HUDEP-2 (cell line): ENCODE results near the gene TGFBI.
A peak's percentile ranks its signal among the peaks of the same experiment; 100 is the strongest.

Experiments
- DNase-seq, 76 experiments: peaks; one replicate each; lab custom pipeline; 2025; ENCODE audit not compliant: unreplicated experiment in 76 of 76; lab: John Stamatoyannopoulos, UW

The TGFBI gene

DNA sequence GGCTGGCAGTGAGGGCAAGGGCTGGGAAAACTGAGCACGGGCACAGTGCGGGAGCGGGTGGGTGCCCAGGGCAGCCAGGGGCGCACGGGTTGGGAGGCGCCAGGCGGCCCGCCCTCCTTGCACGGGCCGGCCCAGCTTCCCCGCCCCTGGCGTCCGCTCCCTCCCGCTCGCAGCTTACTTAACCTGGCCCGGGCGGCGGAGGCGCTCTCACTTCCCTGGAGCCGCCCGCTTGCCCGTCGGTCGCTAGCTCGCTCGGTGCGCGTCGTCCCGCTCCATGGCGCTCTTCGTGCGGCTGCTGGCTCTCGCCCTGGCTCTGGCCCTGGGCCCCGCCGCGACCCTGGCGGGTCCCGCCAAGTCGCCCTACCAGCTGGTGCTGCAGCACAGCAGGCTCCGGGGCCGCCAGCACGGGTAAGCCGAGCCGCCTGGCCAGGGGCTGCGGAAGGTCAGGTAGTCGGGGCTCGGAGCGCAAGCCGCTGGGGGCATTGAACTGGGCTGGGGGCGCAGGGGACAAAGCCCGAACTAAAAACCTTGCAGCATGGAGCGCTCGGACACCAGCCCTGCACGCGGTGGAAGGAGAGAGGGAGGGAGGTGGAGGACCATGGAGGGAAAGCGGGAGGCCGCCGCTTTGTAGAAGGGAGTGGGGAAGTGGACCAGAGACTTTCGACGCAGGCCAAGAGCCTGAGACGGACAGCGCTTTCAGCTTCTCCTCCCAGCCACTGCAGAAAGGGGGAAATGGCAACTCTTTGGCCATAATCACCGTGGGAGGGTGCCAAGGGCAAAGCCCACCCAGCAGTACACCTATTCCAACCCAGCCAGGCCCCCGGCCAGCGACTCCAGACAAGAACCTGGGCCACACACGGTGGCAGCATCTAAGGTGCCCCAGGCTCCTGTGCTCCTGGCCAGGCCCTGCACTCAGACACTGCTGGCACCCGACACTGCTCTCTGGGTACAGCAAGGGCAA is at the start of gene TGFBI:
Gene TGFBI (plus strand): TSS at position 207 of the 961 bp plus-strand sequence. CDS start 68 bp downstream, at position 275.
- DNase-seq: peak in 1 of 76 experiments; percentile 6

GRCh38 chr5:135978993-135979392 is 49.8 kb upstream of the TGFBI start:
- no peak for DNase-seq

GRCh38 chr5:135979510-135979909 is 49.3 kb upstream of the TGFBI start:
- DNase-seq: no peak

DNA sequence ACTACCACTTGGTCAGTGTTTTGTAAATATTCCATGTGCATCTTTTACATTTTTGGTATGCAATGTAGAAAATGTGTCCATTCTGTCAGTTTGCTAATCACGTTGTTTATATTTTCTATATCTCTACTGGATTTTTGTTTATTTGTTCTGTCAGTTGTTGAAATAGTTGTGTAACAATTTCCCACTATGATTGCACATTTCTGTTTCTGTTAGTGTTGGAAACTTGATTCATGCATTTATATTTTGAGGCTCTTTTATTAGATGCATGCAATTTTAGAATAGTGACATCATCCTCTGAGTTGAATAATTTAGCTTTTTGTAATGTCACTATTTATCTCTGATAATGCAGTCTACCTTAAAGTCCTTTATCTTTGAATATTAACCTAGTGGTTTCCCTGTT is 48.2 kb upstream of the TGFBI start:
- DNase-seq: no peak

DNA sequence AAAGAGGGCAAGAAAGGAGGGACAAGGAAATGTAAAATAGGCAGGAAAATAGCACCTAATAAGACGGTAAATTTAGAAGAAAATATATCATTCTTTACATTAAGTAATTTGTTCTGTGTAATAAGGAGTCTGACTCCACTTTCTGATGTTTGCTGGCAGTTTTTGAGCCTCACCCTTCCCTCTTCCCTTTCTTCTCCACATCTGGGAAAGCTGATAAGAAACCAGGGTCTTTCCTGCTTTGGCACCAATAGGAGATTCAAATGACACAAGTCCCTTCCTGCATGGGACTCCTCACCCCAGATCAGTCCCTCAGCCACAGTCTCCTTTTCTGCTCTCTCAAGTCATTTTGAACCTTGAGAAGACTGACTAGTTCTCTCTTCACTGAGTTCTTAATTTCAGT is 42.8 kb upstream of the TGFBI start:
- no peak for DNase-seq

GRCh38 chr5:135986401-135986800 is 42.4 kb upstream of the TGFBI start:
- no peak for DNase-seq

GRCh38 chr5:135986891-135987401 is 41.8 kb upstream of the TGFBI start:
- DNase-seq: no peak

- no peak for DNase-seq
Observed at GRCh38 chr5:135988546-135988945, 40.2 kb upstream of the TGFBI start.

DNA sequence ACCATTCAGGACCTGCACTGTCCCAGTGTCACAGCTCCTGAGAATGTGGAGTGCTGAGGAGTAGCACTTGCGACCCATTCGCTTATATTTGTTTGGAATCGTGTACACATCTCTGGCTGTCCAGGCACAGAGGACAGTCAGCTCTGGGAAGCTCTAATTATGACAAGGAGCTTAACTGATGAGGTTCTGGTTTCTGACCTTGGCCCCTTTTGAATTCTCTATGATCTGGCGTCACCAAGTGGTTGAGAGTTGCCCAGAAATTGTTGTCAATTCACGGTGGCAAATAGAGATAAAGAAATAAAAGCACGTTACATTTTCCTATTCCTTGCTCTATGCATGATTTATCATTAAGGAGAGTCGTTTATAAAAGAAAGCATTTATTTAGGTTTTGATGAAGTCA is 39.1 kb upstream of the TGFBI start:
- DNase-seq: no peak

DNA sequence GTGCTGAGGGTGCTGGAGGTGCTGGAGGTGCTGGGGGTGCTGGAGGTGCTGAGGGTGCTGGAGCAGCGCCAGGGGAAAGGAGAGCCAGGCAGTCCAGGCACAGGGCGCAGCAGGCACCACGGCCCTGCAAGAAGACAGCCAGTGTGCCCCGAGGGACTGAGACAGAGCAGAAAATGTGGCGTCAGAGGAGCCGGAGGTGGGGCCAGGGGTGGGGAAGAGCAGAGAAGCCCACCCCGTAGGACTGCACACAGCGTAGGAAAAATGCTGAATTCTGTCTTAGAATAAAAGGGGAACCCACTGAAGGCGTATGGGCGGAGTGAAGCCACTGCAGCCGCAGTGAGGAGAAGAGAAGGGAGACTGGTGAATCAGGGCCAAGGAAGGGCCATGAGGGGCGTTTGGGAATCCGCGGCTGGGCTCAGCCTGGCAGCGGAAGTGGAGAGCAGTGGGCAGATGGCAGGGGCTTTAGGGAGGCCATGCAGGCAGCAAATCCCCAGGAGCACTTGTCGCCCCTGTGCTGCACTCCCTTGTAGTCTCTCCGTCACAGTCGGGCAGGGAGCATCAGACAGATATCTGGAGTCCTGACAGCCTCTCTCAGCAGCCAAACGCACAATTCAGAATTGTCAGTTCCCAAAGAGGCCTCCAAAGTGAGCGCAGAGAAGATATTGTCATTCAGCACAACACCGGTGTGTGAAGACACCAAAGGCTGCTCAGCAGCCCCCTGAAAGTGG is 38.1 kb upstream of the TGFBI start:
- DNase-seq: no peak

- DNase-seq: no peak
Observed at GRCh38 chr5:135991429-135991828, 37.4 kb upstream of the TGFBI start.

DNA sequence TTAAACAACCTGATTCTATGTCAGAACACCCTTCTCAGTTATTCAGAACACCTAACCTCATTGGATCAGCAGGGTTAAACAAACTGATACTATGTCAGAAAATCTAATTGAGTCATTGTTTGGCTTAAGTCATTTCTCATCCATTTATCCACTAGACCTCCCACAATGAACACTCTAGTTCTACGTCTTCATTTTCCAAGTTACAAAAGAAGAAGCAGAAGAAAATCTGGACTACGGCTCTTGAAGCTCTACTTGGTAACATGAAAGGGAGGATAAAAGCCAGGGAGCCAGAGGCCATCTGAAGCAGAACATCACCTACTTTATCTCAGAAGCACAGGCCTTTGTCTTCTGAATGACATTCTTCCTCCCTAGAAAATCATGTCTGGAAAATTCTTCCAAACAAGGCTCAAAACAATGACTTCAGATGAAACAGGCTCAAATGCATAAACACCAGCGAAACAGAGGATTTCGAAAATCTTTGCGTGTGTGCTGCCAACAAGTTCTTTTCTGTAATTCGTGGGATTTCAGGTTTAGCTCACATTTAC is 35.4 kb upstream of the TGFBI start:
- DNase-seq: no peak

DNA sequence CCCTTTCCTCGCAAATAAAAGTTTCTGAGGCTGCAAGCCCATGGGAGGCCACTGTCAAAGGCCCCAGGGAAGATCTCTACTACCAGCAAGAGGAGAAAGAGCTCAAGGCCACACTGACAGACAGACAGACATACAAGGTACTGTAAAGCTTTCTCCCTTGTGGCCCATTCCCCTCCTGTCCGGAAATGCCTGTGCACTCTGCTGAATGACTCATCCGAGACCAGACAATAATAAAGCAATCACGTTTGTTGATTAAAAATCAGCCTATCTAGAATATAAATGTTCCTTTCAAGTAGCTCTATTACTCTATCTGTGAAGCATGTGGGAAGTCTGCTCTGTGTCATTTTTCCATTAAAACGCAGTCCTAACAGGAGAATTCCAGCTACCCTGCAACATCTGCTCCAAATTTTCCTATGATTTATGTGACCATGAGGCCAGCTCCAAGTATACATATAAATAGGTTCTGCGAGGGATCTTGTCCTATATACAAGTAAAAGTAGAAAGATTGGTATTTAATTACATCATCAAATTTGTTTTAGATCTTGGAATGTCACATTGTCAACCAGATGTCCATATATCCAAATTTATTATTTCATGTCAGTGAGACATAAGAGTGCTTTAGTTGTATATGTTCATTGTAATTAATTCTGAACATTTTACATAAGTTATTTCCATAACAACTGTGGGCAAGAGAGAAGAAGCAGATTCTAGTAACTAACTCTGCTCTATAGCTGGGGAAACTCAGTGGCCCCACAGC is 34.7 kb upstream of the TGFBI start:
- no peak for DNase-seq

DNA sequence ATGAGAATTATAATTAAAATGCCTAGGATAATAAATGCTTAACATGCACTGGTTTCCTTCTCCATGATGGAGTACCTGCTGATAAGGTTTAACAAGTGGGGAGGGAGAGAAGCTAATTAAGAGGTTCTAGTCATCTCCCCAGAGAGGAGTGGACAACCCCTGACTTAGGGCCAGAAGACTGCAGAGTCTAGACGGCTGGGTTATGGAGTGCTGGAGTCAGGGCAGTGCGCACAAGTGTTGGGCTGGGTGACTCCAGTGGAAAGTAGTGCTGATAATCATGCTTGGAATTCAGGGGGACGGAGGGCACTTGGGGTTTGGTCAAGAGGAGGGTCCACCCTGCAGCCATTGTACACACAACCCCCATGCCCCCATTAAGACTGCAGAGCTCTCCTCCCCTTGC is 32.8 kb upstream of the TGFBI start:
- DNase-seq: no peak

DNA sequence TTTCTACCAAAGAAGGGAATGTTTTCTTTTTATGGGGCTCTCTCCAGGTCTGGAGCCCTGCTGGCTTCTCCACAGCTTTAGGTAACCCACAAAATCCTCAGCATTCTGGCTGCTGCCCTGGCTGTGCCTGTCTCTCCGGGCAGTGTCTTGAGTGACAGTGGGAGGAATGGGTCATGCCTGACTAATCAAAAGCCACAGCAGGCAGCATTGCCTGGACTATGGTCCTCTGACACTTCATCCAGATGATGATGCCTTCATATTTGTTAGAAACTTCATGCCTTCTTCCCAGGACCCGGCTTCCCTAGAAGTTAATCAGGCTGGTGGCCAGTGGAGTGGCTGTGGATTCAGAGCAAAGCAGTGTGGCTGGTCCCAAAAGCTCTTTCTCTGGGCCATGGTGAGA is 32.2 kb upstream of the TGFBI start:
- no peak for DNase-seq

DNA sequence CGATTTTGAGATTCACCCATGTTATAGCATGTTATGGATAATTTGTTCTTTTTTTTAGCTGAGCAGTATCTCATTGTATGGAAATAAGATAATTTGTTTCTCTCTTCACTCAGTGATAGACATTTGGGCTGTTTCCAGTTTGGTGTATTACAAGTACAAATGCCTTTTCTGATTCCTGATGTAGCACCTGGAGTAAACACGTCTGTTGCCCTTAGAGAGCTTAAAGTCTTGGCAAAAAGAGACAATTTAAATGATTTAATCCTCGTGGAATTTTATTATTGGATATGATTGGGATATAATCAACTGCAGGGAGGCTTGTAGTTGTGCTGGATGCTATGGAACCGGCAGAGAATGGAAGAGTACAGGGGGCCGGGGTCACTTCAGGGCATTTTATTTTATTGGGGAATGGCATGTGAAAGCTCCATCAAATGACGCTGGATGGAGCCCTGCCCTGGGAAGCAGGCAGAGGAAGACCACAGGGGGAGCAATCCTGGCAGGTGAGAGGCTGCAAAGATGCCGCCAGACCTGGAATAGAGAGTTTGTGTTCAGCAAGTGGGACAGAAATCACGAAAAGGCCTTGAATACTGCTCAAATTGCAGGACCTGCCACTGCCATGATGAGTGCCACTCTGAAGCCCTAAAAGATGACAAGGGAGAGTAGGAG is 31.0 kb upstream of the TGFBI start:
- DNase-seq: no peak

- no peak for DNase-seq
Observed at GRCh38 chr5:135998889-135999288, 29.9 kb upstream of the TGFBI start.

DNA sequence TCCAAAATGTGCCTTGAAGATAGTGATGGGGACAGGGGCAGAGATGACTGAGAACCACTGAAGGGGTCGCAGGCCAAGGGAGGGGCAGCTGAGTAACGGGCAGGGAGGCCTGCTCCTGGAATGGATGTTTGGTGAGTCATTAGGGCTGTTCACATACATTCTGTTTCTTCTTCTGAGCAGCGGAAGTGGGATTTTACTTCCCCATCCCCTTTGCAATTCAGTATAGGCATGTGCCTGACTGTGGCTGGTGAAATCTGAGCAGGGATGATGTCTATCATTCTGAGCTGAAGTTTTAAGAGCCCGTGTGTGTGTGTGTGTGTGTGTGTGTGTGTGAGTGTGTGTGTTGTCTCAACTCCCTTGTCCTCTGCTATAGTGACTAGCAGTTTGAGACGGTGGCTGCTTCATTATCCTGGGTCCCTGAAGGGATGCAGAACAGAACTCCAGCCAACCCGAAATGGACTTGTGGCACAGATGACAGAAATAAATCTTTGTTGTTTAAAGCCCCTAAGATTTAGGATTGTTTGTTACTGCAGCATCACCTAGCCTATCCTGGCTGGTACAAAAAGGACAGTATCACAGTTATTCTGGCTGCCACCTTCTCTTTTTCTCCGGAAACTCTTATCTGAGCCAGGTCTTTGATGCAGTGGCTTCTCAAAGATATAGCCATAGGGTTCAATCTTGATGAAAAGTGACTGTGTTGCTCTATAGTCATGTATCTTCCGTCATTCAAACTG is 29.2 kb upstream of the TGFBI start:
- DNase-seq: no peak

- no peak for DNase-seq
Observed at GRCh38 chr5:136000147-136000546, 28.6 kb upstream of the TGFBI start.
